GM06990 (cell line): ENCODE data around the gene RASGEF1C.

Source experiments
- DNase-seq: peaks from one replicate; pipeline ENCODE4 v3.0.0-alpha.2; 2011; ENCODE audit not compliant: insufficient read length; ENCODE audit errors: extremely low read depth
- H3K27me3 ChIP-seq: replicated peaks from 2 replicates; pipeline ENCODE4 v1.6.0; 2011; ENCODE audit warnings: low read length; ENCODE audit not compliant: control insufficient read depth, insufficient read depth
- H3K36me3 ChIP-seq: 2 replicates; pipeline ENCODE4 v1.5.1; 2011; ENCODE audit warnings: low read length; ENCODE audit not compliant: control insufficient read depth, insufficient read depth
- H3K4me3 ChIP-seq: replicated peaks from 2 replicates; pipeline ENCODE4 v1.5.1; 2011; ENCODE audit warnings: low read depth, mild to moderate bottlenecking, control low read depth, low read length
- TF ChIP-seq, protein P1 (sequence below): IDR thresholded peaks from 2 replicates; pipeline ENCODE4 v1.5.1; 2011; ENCODE audit warnings: low read length, control low read depth, mild to moderate bottlenecking, inconsistent platforms; ENCODE audit not compliant: insufficient read depth, poor library complexity, severe bottlenecking

RASGEF1C gene

DNA sequence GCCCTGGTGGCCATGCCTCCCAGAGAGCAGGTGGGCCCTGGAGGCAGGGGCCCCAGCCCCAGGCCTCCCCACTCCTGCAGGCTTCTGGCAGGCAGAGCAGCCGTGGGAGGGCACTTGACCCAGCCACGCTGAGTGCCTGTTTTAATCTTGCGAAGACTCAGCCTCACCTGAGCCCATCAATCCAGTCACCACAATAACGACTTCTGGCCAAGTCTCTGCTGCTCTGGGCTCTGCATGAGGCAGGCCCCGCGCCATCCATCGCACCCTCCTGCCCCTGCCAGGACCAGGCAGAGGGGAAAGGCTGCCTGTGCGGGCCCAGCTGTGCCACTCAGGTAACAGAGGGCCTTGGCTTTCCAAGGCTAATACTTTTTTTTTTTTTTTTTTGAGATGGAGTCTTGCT, 32.8 kb downstream of the RASGEF1C start:
- DNase-seq: no peak
- no peaks in the 10 kb centered on the region; the same call in 1 of the 2 replicates for H3K27me3 ChIP-seq
- H3K4me3 ChIP-seq: no peak overlapping the region
- H3K36me3 ChIP-seq: no peaks in the 10 kb centered on the region
- TF ChIP-seq, protein P1, sequence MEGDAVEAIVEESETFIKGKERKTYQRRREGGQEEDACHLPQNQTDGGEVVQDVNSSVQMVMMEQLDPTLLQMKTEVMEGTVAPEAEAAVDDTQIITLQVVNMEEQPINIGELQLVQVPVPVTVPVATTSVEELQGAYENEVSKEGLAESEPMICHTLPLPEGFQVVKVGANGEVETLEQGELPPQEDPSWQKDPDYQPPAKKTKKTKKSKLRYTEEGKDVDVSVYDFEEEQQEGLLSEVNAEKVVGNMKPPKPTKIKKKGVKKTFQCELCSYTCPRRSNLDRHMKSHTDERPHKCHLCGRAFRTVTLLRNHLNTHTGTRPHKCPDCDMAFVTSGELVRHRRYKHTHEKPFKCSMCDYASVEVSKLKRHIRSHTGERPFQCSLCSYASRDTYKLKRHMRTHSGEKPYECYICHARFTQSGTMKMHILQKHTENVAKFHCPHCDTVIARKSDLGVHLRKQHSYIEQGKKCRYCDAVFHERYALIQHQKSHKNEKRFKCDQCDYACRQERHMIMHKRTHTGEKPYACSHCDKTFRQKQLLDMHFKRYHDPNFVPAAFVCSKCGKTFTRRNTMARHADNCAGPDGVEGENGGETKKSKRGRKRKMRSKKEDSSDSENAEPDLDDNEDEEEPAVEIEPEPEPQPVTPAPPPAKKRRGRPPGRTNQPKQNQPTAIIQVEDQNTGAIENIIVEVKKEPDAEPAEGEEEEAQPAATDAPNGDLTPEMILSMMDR: no peak

DNA sequence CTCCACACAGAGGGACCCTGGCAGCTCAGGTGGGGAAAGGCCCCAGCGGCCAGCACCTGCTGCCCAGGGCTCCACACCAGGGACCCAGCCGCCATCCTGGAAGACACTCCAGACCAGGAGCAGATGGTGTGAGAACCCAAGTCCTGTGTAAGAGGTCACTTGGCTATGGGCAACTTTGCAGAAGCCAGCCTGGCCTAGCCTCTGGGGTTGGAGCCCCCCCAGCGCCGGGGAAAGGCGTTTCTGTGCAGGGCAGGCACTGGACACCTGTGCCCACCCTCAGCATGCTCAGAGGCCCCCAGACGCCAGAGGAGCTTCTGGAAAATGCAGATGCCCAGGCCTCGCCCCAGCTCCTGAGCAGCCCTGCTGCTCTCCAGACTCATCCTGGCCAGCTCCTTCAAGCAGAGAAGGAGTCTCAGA, 34.0 kb downstream of the RASGEF1C start:
- H3K27me3 ChIP-seq: no peaks in the 10 kb centered on the region; the same call in 1 of the 2 replicates
- H3K36me3 ChIP-seq: no peaks in the 10 kb centered on the region
- DNase-seq: no peak
- TF ChIP-seq, protein P1: no peak
- H3K4me3 ChIP-seq: no peak overlapping the region

DNA sequence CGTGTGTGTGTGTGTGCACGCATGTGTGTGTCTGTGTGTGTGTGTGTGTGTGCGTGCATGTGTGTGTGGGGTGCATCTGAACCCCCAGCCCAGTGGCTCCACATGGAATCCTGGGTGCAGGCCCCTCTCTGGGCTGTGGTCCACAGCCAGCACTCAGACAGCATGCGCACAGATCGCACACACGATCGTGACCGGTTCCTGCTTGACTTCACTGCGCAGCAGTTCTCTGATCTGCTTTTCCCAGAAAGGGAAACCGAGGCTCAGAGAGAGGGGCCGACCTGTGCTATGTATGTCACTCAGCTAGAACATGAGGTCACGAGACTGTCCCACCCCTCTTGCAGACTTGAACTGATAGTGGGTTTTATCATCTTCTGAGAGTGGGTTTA, 34.4 kb downstream of the RASGEF1C start:
- H3K4me3 ChIP-seq: no peak overlapping the region
- H3K27me3 ChIP-seq: no peaks in the 10 kb centered on the region; the same call in 1 of the 2 replicates
- no peaks in the 10 kb centered on the region for H3K36me3 ChIP-seq
- DNase-seq: no peak
- TF ChIP-seq, protein P1: no peak

DNA sequence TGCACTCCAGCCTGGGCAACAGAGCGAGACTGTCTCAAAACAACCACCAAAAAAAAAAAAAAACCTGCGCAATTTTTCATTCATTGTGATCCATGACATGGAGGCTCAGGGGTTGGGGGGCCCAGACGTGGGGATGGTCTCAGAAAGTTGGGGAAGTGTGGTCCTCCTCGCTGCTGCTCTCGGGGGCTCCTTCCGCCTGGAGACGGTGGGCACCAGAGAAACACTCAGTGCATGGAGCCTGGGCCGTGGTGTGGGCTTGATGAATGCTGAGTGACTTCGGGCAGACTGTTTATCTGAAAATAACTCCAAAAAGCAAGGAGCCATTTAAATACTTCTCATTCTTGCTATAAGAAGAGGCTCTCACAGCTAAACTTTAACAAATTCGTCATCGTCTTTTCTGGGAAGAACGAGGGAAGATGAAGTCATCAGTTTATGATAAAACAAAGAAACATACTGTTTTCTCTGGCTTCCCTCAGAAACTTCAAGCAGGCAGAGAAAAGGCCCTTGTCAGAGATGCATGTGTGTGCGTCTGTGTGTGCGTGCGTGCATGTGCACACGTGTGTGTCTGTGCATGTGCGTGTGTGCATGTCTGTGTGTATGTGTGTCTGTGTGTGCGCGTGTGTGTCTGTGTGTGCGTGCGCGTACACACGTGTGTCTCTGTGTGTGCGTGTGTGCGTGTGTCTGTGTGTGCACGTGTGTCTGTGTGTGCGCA, 35.0 kb downstream of the RASGEF1C start:
- no peaks in the 10 kb centered on the region; the same call in 1 of the 2 replicates for H3K27me3 ChIP-seq
- no peak for DNase-seq
- H3K36me3 ChIP-seq: no peaks in the 10 kb centered on the region
- H3K4me3 ChIP-seq: no peak overlapping the region
- TF ChIP-seq, protein P1: no peak

DNA sequence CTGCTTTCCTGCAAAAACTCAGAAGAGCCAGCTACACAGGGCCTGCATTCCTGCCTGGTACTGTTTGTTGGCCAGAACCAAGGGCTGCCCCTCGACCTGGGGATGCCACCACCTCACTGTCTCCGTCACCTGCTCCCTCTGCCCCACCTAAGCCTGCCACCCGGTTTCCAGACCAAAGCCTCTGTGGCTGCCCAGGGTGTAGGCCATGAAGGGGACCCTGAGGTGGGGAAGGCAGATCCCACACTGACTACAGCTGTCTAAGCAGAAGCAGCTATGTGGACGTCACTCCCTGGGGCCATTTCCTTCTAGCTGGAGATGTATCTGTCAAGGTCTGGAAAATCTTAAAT, 35.8 kb downstream of the RASGEF1C start:
- H3K4me3 ChIP-seq: no peak overlapping the region
- no peaks in the 10 kb centered on the region; the same call in 1 of the 2 replicates for H3K27me3 ChIP-seq
- TF ChIP-seq, protein P1: no peak
- DNase-seq: no peak
- H3K36me3 ChIP-seq: no peaks in the 10 kb centered on the region
